ENCODE data around the gene MISP. TPM values are rescaled to one million over a fixed set of nuclear protein-coding genes. Genes with fewer than 3 reads are reported as not detected.

The MISP gene
- total and polyA plus RNA-seq, 7 donors, result 0.08 to 0.13 (median 0.09) TPM; not detected in 4

- DNase-seq (no peak), ATAC-seq (no peak)
- H3K9me3 ChIP-seq, result no peaks in the 10 kb centered on the region
- peaks cover 16 to 78% of the 10 kb centered on the region in 2 donors for H3K36me3 ChIP-seq (ENCODE audit: insufficient read depth in 1 of 2, low read depth in 1 of 2)
- H3K27ac ChIP-seq, result no peak overlapping the region
- peaks cover 5% of the 10 kb centered on the region for H3K4me1 ChIP-seq
- no peak for TF ChIP-seq CTCF (IDR thresholded peaks at IDR 0.05)
- no peak overlapping the region for H3K4me3 ChIP-seq
- intact Hi-C loops (cut with DNase I), result no loop called here
- no peaks in the 10 kb centered on the region for H3K27me3 ChIP-seq (ENCODE audit: insufficient read depth in 3 of 3, low read length in 2 of 3)
- 83 to 84% (median 83%) methylated on average over 30 of the region's 30 CpGs for WGBS, 3 donors
Measured at GRCh38 chr19:810077-810855, 59.4 kb downstream of the MISP start.

- no peaks in the 10 kb centered on the region for H3K27me3 ChIP-seq (ENCODE audit: insufficient read depth in 3 of 3, low read length in 2 of 3)
- H3K36me3 ChIP-seq (ENCODE audit: insufficient read depth in 1 of 2, low read depth in 1 of 2), result peaks cover 12 to 71% of the 10 kb centered on the region in 2 donors
- H3K4me1 ChIP-seq, result peaks cover 5% of the 10 kb centered on the region
- no peak overlapping the region for H3K27ac ChIP-seq
- no peaks in the 10 kb centered on the region for H3K9me3 ChIP-seq
- H3K4me3 ChIP-seq, result no peak overlapping the region
- ATAC-seq (no peak), DNase-seq (no peak)
- no peak for TF ChIP-seq CTCF (IDR thresholded peaks at IDR 0.05)
- intact Hi-C loops (cut with DNase I), result no loop called here
- WGBS, 3 donors, result 77 to 85% (median 83%) methylated on average over 20 to 25 of the region's 25 CpGs
Measured at GRCh38 chr19:810883-811489, 60.1 kb downstream of the MISP start.

GRCh38 chr19:811506-812048 lies 60.7 kb downstream of the MISP start:
- DNase-seq (no peak), ATAC-seq (no peak)
- Histone ChIP-seq H3K36me3 (ENCODE audit: insufficient read depth in 1 of 2, low read depth in 1 of 2) (peaks cover 9 to 65% of the 10 kb centered on the region in 2 donors), H3K9me3 (no peaks in the 10 kb centered on the region), H3K27ac (no peak overlapping the region), H3K27me3 (ENCODE audit: insufficient read depth in 3 of 3, low read length in 2 of 3) (no peaks in the 10 kb centered on the region), H3K4me1 (peaks cover 4% of the 10 kb centered on the region), H3K4me3 (no peak overlapping the region)
- intact Hi-C loops (cut with DNase I), result no loop called here
- no peak for TF ChIP-seq CTCF (IDR thresholded peaks at IDR 0.05)
- WGBS, 3 donors, result 91 to 95% (median 94%) methylated on average over 20 of the region's 20 CpGs

- H3K27me3 ChIP-seq (ENCODE audit: insufficient read depth in 3 of 3, low read length in 2 of 3), result no peaks in the 10 kb centered on the region
- no peak overlapping the region for H3K4me3 ChIP-seq
- intact Hi-C loops (cut with DNase I), result no loop called here
- no peaks in the 10 kb centered on the region for H3K4me1 ChIP-seq
- no peak overlapping the region for H3K27ac ChIP-seq
- DNase-seq (no peak), ATAC-seq (no peak)
- no peaks in the 10 kb centered on the region for H3K9me3 ChIP-seq
- no peak for TF ChIP-seq CTCF (IDR thresholded peaks at IDR 0.05)
- 87 to 90% (median 90%) methylated on average over 67 to 80 of the region's 80 CpGs for WGBS, 3 donors
- peaks cover 9 to 59% of the 10 kb centered on the region in 2 donors for H3K36me3 ChIP-seq (ENCODE audit: insufficient read depth in 1 of 2, low read depth in 1 of 2)
Measured at GRCh38 chr19:812049-812746, 61.3 kb downstream of the MISP start.
